HG03108 (cell line): ENCODE data around the gene WWOX.
A peak's percentile ranks its signal among the peaks of the same experiment; 100 is the strongest.

Experiments used
- ATAC-seq: cut with Tn5 transposase; IDR thresholded peaks from one replicate; pipeline ENCODE4 v1.9.1; 2021; ENCODE audit warnings: moderate library complexity; ENCODE audit not compliant: unreplicated experiment

Gene WWOX

GRCh38 chr16:78102865-78103264 is 3.4 kb downstream of the WWOX start:
- ATAC-seq = no peak

DNA sequence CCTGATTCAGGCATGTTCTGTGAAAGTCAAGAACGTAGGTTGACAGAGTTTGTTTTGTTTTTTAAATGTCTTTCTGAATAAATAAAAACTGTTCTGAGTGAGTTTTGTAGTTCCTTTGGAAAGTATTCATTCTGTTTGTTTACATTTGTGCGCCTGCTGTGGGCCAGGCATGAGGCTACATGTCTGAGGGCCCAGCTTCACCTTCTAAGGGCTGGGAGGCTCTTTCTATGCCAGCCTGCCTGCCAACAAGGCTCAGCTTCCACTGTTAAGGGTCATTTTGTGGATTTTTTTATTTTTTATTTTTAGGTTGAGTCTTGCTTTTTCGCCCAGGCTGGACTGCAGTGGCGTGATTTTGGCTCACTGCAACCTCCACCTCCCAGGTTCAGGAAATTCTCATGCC is 6.1 kb downstream of the WWOX start:
- no peak for ATAC-seq

DNA sequence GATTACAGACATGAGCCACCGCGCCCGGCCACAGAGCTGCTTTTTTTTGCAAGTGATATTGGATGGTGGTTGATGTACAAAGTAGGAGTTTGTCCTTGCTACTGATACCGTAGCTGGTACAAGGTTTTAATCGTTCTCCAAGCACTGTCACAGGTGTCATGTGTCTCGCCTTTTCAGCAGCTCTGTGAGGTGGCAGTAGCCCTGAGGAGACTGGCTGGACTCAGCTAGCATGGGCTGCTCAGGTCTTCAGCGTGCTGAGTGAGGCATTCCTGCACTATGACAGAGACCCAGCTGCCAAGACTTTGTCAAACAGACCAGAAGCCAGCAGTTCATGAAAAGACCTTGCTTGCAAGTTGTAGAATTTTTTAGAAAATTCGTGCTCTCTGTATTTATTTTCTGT is 7.2 kb downstream of the WWOX start:
- ATAC-seq = no peak

GRCh38 chr16:78108451-78108850 is 9.0 kb downstream of the WWOX start:
- no peak for ATAC-seq

- ATAC-seq = no peak
These were observed 13.8 kb downstream of the WWOX start for GRCh38 chr16:78113258-78113657.

DNA sequence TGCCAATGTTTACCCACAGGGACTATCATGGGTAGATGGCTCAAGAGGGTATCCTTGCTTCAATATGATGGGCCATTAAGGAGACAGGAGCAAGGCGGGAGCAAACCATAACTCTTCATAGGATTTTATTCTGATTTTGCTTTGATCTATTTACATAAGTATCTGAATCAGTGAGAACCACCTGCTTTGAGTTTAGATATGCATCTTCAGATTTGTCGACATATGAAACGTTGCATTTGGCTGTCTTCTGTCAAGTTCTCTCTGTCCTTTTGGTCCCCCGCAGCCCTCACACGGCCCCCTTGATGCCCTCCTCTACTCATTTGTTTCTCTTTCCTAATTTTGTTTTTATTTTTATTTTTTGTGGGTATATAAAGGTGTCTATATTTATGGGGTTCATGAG is 16.2 kb downstream of the WWOX start:
- ATAC-seq = no peak

- ATAC-seq = no peak
These were observed 17.5 kb downstream of the WWOX start for GRCh38 chr16:78116946-78117345.

- no peak for ATAC-seq
These were observed 17.9 kb downstream of the WWOX start for GRCh38 chr16:78117391-78117790.

GRCh38 chr16:78118469-78119025 is 19.1 kb downstream of the WWOX start:
- no peak for ATAC-seq

DNA sequence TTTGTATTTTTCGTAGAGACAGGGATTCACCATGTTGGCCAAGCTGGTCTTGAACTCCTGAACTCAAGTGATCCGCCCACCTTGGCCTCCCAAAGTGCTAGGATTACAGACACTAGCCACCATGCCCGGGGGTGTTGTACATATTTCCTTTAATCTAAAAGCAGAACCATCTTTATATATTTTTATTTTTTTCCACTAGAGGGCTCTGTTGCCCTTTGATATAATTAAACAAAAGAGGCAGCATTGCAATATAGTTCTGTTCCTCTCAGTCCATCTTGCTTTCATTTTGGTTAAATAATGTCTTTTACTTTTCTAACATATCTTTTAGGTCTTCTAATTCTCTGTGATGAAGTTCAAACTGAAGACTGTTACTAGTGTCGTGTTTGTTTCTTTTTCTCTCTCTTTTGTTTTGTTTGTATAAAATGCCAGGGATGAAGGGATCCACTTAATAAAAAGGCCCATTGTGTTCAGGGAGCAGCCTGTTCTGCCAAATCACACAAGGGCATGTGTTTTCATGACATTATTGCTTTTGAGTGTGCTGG is 23.4 kb downstream of the WWOX start:
- ATAC-seq = peak; percentile 72

GRCh38 chr16:78125112-78125844 is 25.8 kb downstream of the WWOX start:
- no peak for ATAC-seq

DNA sequence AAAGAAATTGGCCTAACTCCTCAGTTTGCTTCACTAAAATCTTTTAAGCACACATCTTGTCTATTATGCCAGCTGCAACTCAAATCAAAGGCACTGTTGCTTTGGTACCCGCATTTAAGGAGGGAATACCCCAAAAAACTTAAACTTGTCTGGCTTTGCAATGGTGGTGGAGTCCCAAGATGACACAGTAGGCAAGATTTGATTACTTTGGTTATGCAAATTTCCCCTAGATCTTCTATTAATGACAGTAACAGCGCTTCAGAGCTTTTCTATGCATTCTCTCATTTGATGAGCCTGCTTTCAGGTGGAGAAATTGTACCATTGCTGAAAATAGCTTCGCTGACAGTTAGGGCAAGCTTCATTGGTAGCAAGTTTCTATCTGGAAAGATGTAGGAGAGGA is 27.2 kb downstream of the WWOX start:
- ATAC-seq = no peak

GRCh38 chr16:78127130-78127529 is 27.7 kb downstream of the WWOX start:
- no peak for ATAC-seq

DNA sequence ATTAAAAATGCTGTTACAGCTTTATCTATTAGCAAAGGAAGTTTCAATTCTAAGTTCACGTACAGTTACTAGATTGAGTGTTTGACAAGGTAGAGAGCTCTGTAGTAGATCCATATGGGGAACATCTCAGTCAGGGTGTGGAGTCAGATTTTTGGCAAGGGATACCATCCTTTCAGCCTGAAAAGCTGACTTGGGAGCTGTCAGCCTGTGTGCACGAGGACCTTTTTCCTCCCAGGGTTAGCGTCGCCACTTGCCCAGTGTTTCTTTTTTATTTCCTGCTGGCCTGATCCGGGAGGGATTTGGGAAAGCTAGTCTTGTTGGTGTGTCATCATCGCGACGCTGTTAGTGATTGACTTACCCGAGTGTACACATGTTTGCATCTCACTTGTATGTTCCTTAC is 29.5 kb downstream of the WWOX start:
- no peak for ATAC-seq

GRCh38 chr16:78129349-78129748 is 29.9 kb downstream of the WWOX start:
- ATAC-seq = no peak

DNA sequence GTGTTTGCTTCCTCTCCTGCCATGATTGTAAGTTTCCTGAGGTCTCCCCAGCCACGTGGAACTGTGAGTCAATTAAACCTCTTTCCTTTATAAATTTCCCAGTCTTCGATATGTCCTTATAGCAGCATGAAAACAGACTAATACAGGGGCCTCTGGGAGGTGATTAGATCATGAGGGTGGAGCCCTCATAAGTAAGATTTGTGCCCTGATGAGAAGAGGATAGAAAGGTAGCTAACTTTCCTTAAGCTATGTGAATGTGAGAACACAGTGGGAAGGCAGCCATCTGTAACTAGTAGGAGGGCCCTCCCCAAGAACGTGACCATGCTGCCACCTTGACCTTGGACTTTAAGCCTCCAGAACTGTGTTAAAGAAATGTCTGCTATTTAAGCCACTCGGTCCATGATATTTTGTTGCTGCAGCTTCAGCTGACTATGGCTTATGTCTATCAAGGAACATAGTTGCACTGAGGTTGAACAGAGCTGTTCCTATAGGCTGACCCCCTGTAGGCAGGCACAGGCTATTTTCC is 30.7 kb downstream of the WWOX start:
- ATAC-seq = no peak

GRCh38 chr16:78130950-78131349 is 31.5 kb downstream of the WWOX start:
- ATAC-seq = no peak

DNA sequence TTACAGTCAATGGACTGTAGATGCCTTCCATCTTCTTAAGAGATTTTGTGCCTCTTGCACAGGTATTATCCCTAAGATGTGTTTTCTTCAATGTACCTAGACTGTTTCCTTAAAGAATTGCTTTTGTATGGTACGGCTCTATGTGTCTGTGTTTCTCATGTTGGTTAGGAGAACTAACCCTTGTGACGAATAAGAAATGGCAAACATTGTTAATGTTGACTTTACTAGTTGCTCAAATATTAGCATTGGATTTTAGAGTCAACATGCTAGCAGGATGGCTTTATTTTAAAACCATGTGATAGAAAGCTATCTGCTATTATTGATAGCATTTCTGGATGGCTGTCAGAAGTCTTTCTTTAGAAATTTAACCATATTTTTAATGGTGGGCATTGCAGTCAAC is 34.5 kb downstream of the WWOX start:
- ATAC-seq = no peak

GRCh38 chr16:78134944-78135619 is 35.6 kb downstream of the WWOX start:
- no peak for ATAC-seq

GRCh38 chr16:78137179-78137578 is 37.7 kb downstream of the WWOX start:
- ATAC-seq = no peak

GRCh38 chr16:78137782-78138616 is 38.5 kb downstream of the WWOX start:
- no peak for ATAC-seq
